HepG2 (cell line): ENCODE measurements around the gene PNKP. TPM values are rescaled to one million over a fixed set of nuclear protein-coding genes. Genes with fewer than 3 reads are reported as not detected.
A peak's percentile ranks its signal among the peaks of the same experiment; 100 is the strongest.

Source experiments
- ATAD3A ChIP-seq: sonication (generic); formaldehyde crosslinking; IDR thresholded peaks from 2 replicates; pipeline ENCODE4 v1.4.0; 2020; ENCODE audit warnings: missing genetic modification reagents
- GZF1 ChIP-seq: sonication (generic); formaldehyde crosslinking; IDR thresholded peaks from 2 replicates; pipeline ENCODE4 v1.5.1; 2020; ENCODE audit warnings: mild to moderate bottlenecking, missing genetic modification reagents
- JUND ChIP-seq: sonication (generic); formaldehyde crosslinking; IDR thresholded peaks from 2 replicates; pipeline ENCODE4 v1.8.0; 2022; ENCODE audit warnings: mild to moderate bottlenecking, missing genetic modification reagents
- MIER3 ChIP-seq: IDR thresholded peaks from 2 replicates; pipeline ENCODE4 v1.6.1; 2016; ENCODE audit warnings: missing compliant biosample characterization, borderline replicate concordance
- SCMH1 ChIP-seq: sonication (generic); formaldehyde crosslinking; IDR thresholded peaks from 2 replicates; pipeline ENCODE4 v1.9.0; 2021; ENCODE audit warnings: missing genetic modification reagents, mild to moderate bottlenecking, borderline replicate concordance
- U2AF2 ChIP-seq: fragments of 200-400 bp; formaldehyde crosslinking; IDR thresholded peaks from 2 replicates; pipeline ENCODE4 v1.6.1; 2017; ENCODE audit warnings: low read depth, mild to moderate bottlenecking, low read length
- YY1 ChIP-seq: IDR thresholded peaks from 2 replicates; pipeline ENCODE4 v1.6.1; 2011; ENCODE audit warnings: low read length, low read depth, moderate library complexity, mild to moderate bottlenecking; ENCODE audit not compliant: insufficient read depth, insufficient replicate concordance
- ZNF124 ChIP-seq: sonication (generic); formaldehyde crosslinking; IDR thresholded peaks from 2 replicates; pipeline ENCODE4 v1.4.0; 2020; ENCODE audit warnings: missing genetic modification reagents
- ZNF256 ChIP-seq: sonication (generic); formaldehyde crosslinking; conservative IDR thresholded peaks from 2 replicates; pipeline ENCODE4 v1.4.0; 2020; ENCODE audit warnings: missing genetic modification reagents
- ZNF354B ChIP-seq: sonication (generic); formaldehyde crosslinking; IDR thresholded peaks from 2 replicates; pipeline ENCODE4 v1.8.0; 2022; ENCODE audit warnings: mild to moderate bottlenecking, missing genetic modification reagents
- ZNF430 ChIP-seq: sonication (generic); formaldehyde crosslinking; IDR thresholded peaks from 2 replicates; pipeline ENCODE4 v1.9.0; 2021; ENCODE audit warnings: mild to moderate bottlenecking, missing genetic modification reagents
- polyA plus RNA-seq, 8 experiments: library from polyadenylated mRNA; depleted of rRNA in 3 of 8; stranded (reverse) in 7 of 8; unstranded in 1 of 8; fragments of >200 nt; fragmentation: Illumina TruSeq in 4 of 8; extraction: Trizol in 4 of 8; gene quantifications; 2 replicates each; pipeline versions ENCODE4 v1.2.1 to v1.2.3, GENCODE V29; 2011 to 2016; ENCODE audit warnings: low read depth in 4 of 8, missing spikeins in 1 of 8, mixed read lengths in 1 of 8; ENCODE audit not compliant: insufficient read depth in 1 of 8
- total RNA-seq, 5 experiments: library from RNA; depleted of rRNA; stranded (reverse); fragments of >200 nt; fragmentation: Illumina TruSeq; extraction: Trizol; gene quantifications; 2 replicates each; pipeline ENCODE4 v1.2.3, GENCODE V29; 2016; ENCODE audit warnings: low read depth in 1 of 5
- TF ChIP-seq, protein P1 (sequence below): sonication (generic); formaldehyde crosslinking; IDR thresholded peaks from 2 replicates; pipeline ENCODE4 v1.4.0; 2020; ENCODE audit warnings: missing genetic modification reagents
- TF ChIP-seq, protein P2 (sequence below): sonication (generic); formaldehyde crosslinking; IDR thresholded peaks from 2 replicates; pipeline ENCODE4 v1.5.1; 2020; ENCODE audit warnings: missing genetic modification reagents, mild to moderate bottlenecking, borderline replicate concordance
- TF ChIP-seq, protein P3 (sequence below): sonication (generic); formaldehyde crosslinking; IDR thresholded peaks from 2 replicates; pipeline ENCODE4 v1.5.0; 2020; ENCODE audit warnings: missing genetic modification reagents
- TF ChIP-seq, protein P4 (sequence below): sonication (generic); formaldehyde crosslinking; IDR thresholded peaks from 2 replicates; pipeline ENCODE4 v1.8.1; 2023; ENCODE audit warnings: mild to moderate bottlenecking, missing genetic modification reagents, borderline replicate concordance
- TF ChIP-seq, protein P5 (sequence below), 2 experiments: sonication (generic) in 1 of 2; formaldehyde crosslinking in 1 of 2; IDR thresholded peaks; 2 replicates each; pipeline versions ENCODE4 v1.4.0 to v1.6.1; 2018 to 2020; ENCODE audit warnings: missing genetic modification reagents in 2 of 2, borderline replicate concordance in 1 of 2, low read depth in 1 of 2, mild to moderate bottlenecking in 1 of 2, missing biosample characterization in 1 of 2
- TF ChIP-seq, protein P6 (sequence below): sonication (generic); formaldehyde crosslinking; IDR thresholded peaks from 2 replicates; pipeline ENCODE4 v1.4.0; 2020; ENCODE audit warnings: missing genetic modification reagents, low read depth, mild to moderate bottlenecking, borderline replicate concordance

Gene PNKP
- total and polyA plus RNA-seq, 2 of the 13 experiments (the other 11 are each of a cell fraction or from before 2014, with no cell fraction given) = 12.7 to 27.1 TPM

DNA sequence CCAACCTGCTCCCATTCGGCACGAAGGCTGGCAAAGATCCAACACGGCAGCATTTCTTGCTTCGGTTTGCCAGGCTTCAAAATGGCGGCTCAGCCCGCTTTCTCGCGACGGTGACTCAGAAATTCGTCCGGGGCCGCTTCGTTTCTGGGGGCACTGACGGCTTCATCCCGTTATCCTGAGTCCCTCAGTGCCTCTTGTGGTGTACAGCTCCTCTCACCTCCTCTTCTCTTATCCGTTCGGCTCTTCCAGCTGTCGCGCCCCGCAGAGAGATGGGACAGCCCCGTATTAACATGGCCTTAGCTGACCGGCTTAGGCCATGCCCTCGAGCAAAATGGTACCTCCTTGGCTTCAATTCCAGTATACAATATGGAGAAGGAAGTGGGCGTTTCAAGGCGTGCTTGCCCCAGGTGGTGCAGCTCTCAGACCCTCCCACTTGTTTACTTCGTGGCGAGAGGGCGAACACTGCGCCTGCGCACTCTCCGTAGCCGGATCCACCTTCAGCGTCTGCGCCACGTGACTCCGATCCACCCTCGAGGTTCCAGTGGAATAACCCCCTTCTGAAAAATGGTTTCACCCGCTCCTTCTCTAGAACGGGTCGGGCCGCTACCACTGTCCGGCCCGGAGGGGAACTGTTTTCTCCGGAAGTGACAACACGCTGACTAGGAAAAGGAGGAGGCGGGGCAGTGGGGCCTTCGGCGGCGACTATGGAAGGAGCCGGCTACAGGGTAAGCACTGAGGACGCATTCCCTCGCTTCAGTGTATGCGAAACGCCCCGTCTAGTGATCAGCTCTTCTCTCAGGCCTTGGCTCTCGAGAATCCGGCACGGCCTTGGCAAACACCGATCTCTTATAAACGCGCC is 9.9 kb upstream of the PNKP start, which contains the start of the genes AKT1S1 and TBC1D17 (continued):
- TF ChIP-seq, protein P1, sequence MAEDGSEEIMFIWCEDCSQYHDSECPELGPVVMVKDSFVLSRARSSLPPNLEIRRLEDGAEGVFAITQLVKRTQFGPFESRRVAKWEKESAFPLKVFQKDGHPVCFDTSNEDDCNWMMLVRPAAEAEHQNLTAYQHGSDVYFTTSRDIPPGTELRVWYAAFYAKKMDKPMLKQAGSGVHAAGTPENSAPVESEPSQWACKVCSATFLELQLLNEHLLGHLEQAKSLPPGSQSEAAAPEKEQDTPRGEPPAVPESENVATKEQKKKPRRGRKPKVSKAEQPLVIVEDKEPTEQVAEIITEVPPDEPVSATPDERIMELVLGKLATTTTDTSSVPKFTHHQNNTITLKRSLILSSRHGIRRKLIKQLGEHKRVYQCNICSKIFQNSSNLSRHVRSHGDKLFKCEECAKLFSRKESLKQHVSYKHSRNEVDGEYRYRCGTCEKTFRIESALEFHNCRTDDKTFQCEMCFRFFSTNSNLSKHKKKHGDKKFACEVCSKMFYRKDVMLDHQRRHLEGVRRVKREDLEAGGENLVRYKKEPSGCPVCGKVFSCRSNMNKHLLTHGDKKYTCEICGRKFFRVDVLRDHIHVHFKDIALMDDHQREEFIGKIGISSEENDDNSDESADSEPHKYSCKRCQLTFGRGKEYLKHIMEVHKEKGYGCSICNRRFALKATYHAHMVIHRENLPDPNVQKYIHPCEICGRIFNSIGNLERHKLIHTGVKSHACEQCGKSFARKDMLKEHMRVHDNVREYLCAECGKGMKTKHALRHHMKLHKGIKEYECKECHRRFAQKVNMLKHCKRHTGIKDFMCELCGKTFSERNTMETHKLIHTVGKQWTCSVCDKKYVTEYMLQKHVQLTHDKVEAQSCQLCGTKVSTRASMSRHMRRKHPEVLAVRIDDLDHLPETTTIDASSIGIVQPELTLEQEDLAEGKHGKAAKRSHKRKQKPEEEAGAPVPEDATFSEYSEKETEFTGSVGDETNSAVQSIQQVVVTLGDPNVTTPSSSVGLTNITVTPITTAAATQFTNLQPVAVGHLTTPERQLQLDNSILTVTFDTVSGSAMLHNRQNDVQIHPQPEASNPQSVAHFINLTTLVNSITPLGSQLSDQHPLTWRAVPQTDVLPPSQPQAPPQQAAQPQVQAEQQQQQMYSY (CRISPR knock-in tag) = no peak
- TF ChIP-seq MIER3 (CRISPR knock-in tag) (no peak; the same call in 1 of the 2 replicates), U2AF2 (no peak), ZNF354B (CRISPR knock-in tag) (0 out of 2 replicates have a peak, but pooled peaks have one; percentile 25), SCMH1 (CRISPR knock-in tag) (no peak), ZNF124 (peak; percentile 37; the same call in 1 of the 2 replicates), ZNF256 (CRISPR knock-in tag) (no peak), GZF1 (CRISPR knock-in tag) (0 out of 2 replicates have a peak, but pooled peaks have one; percentile 21), ATAD3A (CRISPR knock-in tag) (no peak), YY1 (peak; percentile 94), ZNF430 (CRISPR knock-in tag) (peak; percentile 26; the same call in 1 of the 2 replicates), JUND (no peak)
- TF ChIP-seq, protein P2, sequence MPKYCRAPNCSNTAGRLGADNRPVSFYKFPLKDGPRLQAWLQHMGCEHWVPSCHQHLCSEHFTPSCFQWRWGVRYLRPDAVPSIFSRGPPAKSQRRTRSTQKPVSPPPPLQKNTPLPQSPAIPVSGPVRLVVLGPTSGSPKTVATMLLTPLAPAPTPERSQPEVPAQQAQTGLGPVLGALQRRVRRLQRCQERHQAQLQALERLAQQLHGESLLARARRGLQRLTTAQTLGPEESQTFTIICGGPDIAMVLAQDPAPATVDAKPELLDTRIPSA (CRISPR knock-in tag) = no peak; the same call in 1 of the 2 replicates
- TF ChIP-seq, protein P3, sequence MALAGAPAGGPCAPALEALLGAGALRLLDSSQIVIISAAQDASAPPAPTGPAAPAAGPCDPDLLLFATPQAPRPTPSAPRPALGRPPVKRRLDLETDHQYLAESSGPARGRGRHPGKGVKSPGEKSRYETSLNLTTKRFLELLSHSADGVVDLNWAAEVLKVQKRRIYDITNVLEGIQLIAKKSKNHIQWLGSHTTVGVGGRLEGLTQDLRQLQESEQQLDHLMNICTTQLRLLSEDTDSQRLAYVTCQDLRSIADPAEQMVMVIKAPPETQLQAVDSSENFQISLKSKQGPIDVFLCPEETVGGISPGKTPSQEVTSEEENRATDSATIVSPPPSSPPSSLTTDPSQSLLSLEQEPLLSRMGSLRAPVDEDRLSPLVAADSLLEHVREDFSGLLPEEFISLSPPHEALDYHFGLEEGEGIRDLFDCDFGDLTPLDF (CRISPR knock-in tag) = no peak
- TF ChIP-seq, protein P4, sequence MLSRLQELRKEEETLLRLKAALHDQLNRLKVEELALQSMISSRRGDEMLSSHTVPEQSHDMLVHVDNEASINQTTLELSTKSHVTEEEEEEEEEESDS (CRISPR knock-in tag) = 0 out of 2 replicates have a peak, but pooled peaks have one; percentile 82
- TF ChIP-seq, protein P5, sequence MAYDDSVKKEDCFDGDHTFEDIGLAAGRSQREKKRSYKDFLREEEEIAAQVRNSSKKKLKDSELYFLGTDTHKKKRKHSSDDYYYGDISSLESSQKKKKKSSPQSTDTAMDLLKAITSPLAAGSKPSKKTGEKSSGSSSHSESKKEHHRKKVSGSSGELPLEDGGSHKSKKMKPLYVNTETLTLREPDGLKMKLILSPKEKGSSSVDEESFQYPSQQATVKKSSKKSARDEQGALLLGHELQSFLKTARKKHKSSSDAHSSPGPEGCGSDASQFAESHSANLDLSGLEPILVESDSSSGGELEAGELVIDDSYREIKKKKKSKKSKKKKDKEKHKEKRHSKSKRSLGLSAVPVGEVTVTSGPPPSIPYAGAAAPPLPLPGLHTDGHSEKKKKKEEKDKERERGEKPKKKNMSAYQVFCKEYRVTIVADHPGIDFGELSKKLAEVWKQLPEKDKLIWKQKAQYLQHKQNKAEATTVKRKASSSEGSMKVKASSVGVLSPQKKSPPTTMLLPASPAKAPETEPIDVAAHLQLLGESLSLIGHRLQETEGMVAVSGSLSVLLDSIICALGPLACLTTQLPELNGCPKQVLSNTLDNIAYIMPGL (CRISPR knock-in tag; IDR thresholded peaks at IDR 0.05; ENCODE audit: borderline replicate concordance in 1 of 2, low read depth in 1 of 2) = no peak; a peak in 1 of 4 replicates
- TF ChIP-seq, protein P6, sequence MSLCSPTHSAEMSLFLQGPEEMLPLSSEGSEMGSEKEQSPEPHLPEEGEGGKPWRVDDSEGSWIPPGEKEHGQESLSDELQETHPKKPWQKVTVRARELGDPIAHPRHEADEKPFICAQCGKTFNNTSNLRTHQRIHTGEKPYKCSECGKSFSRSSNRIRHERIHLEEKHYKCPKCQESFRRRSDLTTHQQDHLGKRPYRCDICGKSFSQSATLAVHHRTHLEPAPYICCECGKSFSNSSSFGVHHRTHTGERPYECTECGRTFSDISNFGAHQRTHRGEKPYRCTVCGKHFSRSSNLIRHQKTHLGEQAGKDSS (CRISPR knock-in tag) = peak; percentile 19; the same call in 1 of the 2 replicates
